HFF-Myc (cell line): ENCODE results near the gene C2CD5.

Experiments used
- DNase-seq: peaks from one replicate; pipeline ENCODE4 v3.0.0-alpha.2; 2011; ENCODE audit warnings: low read depth; ENCODE audit errors: extremely low read depth
- H3K4me3 ChIP-seq: replicated peaks from 2 replicates; pipeline ENCODE4 v1.5.1; 2011; ENCODE audit warnings: low read depth, mild to moderate bottlenecking, control low read depth, low read length
- TF ChIP-seq, protein P1 (sequence below): IDR thresholded peaks from 2 replicates; pipeline ENCODE4 v1.5.1; 2012; ENCODE audit warnings: mild to moderate bottlenecking, low read depth, low read length, control low read depth; ENCODE audit errors: missing control alignments

The C2CD5 gene, protein sequence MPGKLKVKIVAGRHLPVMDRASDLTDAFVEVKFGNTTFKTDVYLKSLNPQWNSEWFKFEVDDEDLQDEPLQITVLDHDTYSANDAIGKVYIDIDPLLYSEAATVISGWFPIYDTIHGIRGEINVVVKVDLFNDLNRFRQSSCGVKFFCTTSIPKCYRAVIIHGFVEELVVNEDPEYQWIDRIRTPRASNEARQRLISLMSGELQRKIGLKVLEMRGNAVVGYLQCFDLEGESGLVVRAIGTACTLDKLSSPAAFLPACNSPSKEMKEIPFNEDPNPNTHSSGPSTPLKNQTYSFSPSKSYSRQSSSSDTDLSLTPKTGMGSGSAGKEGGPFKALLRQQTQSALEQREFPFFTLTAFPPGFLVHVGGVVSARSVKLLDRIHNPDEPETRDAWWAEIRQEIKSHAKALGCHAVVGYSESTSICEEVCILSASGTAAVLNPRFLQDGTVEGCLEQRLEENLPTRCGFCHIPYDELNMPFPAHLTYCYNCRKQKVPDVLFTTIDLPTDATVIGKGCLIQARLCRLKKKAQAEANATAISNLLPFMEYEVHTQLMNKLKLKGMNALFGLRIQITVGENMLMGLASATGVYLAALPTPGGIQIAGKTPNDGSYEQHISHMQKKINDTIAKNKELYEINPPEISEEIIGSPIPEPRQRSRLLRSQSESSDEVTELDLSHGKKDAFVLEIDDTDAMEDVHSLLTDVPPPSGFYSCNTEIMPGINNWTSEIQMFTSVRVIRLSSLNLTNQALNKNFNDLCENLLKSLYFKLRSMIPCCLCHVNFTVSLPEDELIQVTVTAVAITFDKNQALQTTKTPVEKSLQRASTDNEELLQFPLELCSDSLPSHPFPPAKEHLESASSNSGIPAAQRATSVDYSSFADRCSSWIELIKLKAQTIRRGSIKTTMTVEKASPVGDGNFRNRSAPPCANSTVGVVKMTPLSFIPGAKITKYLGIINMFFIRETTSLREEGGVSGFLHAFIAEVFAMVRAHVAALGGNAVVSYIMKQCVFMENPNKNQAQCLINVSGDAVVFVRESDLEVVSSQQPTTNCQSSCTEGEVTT

DNA sequence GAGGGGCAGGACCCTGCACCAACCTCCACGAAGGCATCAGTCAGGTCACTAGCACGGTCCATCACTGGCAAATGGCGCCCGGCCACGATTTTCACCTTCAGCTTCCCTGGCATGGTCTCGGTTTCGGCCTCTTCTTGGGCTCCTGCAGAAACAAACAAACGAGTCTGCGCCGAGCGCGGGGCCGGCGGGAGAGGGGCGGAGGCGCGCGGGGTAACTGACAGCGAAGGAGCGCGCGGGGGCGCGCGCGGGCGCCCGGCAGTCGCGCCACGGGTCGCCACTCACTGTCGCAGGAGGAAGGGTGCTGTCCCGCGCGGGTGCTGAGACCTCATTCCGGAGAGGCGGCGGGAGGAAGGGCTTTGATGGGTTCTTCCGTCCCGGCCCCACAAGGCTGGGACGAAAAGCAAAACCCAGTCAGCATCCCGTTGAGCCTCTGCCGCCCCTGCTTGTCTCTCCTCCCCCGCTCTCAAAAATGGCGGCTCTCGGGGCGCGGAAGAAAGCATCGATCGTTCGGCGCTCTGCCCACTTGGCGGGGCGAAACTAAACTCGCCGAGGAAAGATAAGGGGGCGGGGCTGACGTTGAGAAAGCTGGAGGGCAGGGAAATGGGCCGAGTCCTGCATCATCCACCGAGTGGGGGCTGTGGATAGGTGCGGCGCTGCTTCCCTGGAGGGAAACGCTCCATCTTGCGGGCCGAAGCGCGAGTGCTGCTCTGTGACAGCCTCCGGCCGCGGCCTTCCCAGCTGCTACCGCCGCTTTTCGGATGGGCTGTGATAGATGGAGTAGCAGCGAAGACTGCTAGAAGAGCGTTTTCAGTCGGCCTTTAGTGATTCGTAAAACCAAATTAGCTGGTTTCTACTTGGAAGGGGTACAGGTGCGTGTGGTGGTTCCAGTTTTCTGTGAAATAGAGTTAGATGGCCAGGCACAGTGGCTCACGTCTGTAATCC, at the start of gene C2CD5:
Gene C2CD5, minus strand, starts transcription at position 505 of the 942 bp plus-strand sequence. Its CDS starts 392 bp downstream, at position 113.
- peak; percentile 91 for DNase-seq
- peak within 1 kb of the TSS; percentile 87 for H3K4me3 ChIP-seq
- TF ChIP-seq, protein P1, sequence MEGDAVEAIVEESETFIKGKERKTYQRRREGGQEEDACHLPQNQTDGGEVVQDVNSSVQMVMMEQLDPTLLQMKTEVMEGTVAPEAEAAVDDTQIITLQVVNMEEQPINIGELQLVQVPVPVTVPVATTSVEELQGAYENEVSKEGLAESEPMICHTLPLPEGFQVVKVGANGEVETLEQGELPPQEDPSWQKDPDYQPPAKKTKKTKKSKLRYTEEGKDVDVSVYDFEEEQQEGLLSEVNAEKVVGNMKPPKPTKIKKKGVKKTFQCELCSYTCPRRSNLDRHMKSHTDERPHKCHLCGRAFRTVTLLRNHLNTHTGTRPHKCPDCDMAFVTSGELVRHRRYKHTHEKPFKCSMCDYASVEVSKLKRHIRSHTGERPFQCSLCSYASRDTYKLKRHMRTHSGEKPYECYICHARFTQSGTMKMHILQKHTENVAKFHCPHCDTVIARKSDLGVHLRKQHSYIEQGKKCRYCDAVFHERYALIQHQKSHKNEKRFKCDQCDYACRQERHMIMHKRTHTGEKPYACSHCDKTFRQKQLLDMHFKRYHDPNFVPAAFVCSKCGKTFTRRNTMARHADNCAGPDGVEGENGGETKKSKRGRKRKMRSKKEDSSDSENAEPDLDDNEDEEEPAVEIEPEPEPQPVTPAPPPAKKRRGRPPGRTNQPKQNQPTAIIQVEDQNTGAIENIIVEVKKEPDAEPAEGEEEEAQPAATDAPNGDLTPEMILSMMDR, result peak; percentile 20

DNA sequence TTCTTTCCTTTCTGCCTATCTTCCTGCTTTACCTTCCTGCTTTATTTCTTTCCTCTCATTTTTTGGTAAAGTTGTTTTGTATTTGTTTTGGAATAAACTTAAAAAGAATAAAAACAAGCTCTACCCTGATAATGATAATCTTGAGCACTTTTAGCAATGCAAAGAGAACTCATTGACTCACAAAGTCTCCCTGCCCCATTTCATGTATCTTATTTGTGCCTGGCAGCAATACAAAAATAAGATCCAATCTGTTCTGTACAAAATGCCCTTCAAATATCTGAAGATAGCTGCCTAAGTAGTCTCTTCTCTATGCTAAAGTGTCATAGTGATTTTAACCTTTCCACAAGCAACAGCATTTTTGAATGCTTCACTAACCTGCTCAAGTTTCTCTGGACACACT, 49.5 kb upstream of the C2CD5 start:
- no peak overlapping the region for H3K4me3 ChIP-seq
- no peak for DNase-seq
- TF ChIP-seq, protein P1, result no peak

DNA sequence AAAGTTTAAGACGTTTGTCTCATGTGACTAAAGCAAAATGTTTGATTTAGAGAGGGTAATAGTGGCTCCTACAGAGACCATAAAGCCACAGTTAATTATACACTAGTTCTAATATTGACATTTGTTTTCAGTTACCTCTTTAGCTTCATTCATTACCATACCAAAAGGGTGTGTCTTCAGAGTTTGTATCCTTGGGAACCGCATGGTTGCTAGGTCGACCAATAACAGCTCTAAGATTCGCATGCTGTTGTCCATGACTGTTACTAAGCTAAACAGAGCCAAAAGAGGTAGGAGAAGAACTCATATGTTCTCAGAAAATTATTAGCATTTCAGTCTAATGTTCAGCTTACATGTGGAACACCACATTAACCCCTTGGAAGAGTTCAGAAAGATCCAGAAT, 44.5 kb upstream of the C2CD5 start:
- H3K4me3 ChIP-seq, result no peak overlapping the region
- TF ChIP-seq, protein P1, result no peak
- peak; percentile 14 for DNase-seq

DNA sequence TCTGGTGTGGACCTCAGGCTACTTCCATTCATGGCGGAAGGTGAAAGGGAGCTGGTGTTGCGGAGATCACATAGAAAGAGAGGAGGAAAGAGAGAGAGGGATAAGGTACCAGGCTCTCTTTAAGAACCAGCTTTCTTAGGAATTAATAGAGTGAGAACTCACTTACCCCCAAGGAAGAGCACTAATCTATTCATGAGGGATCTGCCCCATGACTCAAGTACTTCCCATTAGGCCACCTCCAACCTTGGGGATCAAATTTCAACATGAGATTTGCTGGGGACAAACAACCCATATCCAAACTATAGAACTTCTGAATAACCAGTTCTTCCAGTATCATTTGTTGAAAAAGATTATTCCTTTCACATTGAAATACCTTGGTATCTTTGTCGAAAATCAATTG, 34.0 kb upstream of the C2CD5 start:
- no peak for DNase-seq
- no peak overlapping the region for H3K4me3 ChIP-seq
- TF ChIP-seq, protein P1, result no peak

DNA sequence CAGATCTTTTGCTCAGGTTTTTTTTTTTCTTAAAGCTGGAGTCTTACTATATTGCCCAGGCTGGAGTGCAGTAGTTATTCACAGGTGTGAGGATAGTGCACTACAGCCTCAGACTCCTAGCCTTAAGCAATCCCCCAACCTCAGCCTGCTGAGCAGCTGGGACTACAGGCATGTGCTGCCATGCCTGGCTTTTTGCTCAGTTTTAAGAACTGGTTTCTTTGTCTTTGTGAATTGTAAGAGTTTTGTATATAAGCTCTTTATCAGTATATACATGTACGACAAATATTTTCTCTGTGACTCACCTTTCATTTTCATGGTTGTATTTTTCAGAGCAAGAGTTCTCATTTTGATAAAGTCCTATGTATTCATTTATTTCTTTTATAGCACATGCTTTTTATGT, 33.3 kb upstream of the C2CD5 start:
- no peak overlapping the region for H3K4me3 ChIP-seq
- TF ChIP-seq, protein P1, result no peak
- no peak for DNase-seq

DNA sequence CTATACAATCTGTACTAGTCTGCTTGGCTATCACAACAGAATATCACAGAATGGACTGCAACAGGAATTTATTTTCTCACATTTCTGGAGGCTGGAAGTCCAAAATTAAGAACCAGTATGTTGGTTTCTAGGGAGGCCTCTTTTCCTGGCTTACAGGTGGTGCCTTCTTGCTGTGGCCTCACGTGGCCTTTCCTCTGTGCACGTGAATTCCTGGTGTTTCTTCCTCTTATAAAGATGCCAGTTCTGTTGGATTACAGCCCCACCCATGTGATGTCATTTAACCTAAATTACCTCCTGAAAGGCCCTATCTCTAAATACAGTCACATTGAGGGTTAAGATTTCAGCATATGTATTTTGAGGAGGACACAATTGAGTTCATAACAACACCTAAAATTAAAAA, 32.1 kb upstream of the C2CD5 start:
- H3K4me3 ChIP-seq, result no peak overlapping the region
- DNase-seq, result no peak
- TF ChIP-seq, protein P1, result no peak
